NOMO-1 treated with dmso at 0.1 percent for 144 hours (cell line): ENCODE results near the gene PHKB.

ENCODE experiments used
- DNase-seq: peaks from one replicate; lab custom pipeline; 2025; ENCODE audit not compliant: unreplicated experiment; lab: John Stamatoyannopoulos, UW

PHKB gene

GRCh38 chr16:47565454-47565853 is 104.3 kb downstream of the PHKB start:
- peak; percentile 81 for DNase-seq

- DNase-seq, result no peak
These were observed 106.2 kb downstream of the PHKB start for GRCh38 chr16:47567321-47567720.

DNA sequence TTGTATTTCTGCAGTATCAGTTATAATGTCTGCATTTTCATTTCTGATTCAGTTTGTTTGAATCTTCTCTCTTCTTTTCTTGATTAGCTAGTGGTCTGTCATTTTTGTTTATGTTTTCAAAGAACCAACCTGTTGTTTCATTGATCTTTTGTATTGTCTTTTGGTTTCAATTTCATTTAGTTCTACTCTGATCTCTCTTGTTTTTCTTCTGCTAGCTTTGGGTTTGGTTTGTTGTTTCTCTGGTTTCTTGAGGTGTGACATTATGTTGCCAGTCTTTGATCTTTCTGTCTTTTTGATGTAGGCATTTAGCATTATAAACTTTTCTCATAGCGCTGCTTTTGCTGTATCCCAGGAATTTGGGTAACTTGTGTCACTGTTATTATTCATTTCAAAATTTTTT is 107.2 kb downstream of the PHKB start:
- no peak for DNase-seq

- DNase-seq, result no peak
These were observed 109.9 kb downstream of the PHKB start for GRCh38 chr16:47571049-47571448.

GRCh38 chr16:47571711-47572110 is 110.6 kb downstream of the PHKB start:
- no peak for DNase-seq

DNA sequence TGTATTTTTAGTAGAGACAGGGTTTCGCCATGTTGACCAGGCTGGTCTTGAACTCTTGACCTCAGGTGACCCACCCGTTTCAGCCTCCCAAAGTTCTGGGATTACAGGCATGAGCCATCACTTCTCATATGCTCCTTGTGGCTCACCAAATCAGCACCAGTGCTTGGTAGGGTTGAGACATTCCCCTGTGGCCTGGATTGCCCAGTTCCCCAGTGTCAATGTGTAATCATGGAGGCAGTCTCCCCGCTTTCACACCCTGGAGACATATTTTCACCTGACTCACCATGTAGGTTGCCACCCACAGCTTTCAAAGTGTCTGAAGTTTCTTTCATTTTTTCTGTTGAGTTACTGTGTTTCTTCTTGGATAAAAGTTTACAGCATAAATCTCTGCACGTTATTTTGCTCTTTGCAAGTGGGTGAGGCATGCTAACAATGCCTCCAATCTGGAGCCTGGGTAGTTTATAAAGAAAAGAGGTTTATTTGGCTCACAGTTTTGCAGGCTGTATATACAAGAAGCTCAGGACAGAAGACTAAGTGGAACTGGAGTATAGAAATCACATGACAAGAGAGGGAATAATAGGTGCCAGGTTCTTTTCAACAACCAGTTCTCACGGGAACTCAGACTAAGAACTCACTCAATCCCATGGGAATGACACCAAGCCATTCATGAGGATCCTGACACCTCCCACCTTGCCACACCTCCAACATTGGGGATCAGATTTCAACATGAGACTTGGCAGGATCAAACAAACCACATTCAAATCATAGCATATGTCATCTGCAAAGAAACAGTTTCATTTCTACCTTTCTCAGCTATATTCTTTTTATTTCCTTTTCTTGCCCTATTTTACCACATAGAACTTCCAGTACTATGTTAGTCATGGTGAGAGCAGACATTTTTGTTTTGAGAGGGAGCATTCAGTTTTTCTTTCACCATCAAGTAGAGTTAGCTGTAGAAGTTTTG is 113.2 kb downstream of the PHKB start:
- DNase-seq, result no peak

GRCh38 chr16:47577029-47577428 is 115.9 kb downstream of the PHKB start:
- no peak for DNase-seq

DNA sequence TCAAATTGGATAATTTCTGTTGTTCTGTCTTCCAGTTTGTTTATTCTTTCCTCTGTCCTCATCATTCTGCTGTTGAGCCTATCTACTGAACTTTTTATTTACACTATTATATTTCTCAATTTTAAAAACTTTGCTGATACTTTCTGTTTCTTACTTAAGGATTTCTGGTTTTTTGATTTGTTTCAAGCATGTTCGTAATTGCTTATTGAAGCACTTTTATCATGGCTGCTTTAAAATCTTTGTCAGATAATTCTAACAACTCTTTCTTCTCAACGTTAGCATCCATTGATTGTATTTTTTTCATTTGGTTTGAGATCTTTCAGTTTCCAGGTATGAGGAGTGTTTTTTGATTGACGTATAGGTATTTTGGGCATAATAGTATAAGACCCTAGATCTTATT is 116.9 kb downstream of the PHKB start:
- DNase-seq, result no peak

- no peak for DNase-seq
These were observed 117.4 kb downstream of the PHKB start for GRCh38 chr16:47578573-47578972.

GRCh38 chr16:47581114-47581513 is 120.0 kb downstream of the PHKB start:
- no peak for DNase-seq

GRCh38 chr16:47584464-47585225 is 123.5 kb downstream of the PHKB start:
- no peak for DNase-seq

- no peak for DNase-seq
These were observed 125.0 kb downstream of the PHKB start for GRCh38 chr16:47586121-47586520.

DNA sequence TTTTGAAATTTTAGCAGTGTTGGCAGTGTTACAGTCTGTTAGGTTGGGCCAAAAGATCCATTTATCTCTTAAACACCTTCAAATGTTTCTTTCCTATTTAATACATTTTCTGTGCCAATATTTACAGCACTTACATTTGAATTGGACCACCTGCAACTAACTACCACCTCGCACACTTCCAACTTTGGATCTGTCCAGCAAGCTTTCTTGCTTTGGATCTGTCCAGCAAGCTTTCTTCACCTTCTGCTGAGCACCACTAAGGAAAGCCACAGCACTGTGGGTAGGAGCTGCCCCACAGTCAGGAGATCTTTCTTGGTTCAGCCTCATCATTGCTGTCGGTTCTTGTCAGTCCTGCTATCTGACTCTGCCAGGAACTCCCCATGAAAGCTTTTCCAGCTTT is 129.3 kb downstream of the PHKB start:
- DNase-seq, result no peak

- DNase-seq, result no peak
These were observed 131.1 kb downstream of the PHKB start for GRCh38 chr16:47592232-47592631.

- DNase-seq, result no peak
These were observed 138.4 kb downstream of the PHKB start for GRCh38 chr16:47599512-47599911.

DNA sequence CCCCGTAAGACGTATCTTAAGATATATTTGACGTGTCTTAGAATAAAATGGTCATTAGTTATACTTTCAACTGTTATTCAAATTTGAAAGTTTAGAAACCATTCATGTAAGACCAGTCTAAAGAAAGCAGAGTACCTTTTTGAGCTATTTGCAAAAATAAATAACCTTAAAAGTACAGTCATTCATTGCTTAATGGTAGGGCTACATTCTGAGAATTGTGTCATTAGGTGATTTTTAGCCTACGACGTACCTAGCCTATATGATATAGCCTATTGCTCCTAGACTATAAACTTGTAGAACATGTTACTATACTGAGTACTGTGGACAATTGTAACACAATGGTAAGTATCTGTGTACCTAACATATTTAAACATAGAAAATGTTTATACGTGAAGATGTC is 139.2 kb downstream of the PHKB start:
- no peak for DNase-seq

DNA sequence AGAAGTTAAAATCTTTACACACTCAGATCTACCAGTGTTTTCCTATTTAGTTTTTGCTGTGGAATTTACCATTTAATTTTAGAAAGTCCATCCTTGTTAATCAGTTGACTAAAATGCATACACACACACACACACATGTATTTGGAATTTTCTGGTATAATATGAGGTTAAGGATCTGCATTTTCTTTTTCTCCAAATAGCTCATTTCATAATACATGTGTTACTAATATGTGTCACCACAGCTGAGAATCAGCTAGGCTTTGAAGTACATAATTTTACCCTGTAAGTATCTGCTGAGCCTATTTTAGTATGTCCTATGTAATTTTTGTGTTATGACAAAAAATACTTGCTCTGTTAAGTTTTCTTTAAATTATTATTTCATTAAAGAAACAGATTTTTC is 143.2 kb downstream of the PHKB start:
- no peak for DNase-seq

DNA sequence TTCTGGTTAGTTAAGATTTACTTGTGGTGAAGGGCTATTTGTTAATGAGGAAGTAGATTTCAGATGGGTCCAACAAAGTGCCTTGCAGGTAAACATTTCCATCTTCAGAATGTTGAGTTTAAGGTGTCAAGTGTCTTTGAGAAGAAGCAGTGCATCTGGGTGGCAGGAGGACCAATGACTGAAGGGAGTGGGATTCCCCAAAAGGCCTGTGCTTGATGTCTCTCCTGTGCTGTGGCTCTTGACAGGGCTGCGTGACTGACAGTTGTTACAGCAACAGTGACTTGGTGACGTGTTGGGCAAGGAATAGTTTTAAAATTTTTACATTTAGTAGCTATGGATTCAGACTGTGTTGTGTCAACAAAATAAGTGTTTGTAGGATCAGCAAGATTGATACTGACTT is 149.9 kb downstream of the PHKB start:
- DNase-seq, result no peak

DNA sequence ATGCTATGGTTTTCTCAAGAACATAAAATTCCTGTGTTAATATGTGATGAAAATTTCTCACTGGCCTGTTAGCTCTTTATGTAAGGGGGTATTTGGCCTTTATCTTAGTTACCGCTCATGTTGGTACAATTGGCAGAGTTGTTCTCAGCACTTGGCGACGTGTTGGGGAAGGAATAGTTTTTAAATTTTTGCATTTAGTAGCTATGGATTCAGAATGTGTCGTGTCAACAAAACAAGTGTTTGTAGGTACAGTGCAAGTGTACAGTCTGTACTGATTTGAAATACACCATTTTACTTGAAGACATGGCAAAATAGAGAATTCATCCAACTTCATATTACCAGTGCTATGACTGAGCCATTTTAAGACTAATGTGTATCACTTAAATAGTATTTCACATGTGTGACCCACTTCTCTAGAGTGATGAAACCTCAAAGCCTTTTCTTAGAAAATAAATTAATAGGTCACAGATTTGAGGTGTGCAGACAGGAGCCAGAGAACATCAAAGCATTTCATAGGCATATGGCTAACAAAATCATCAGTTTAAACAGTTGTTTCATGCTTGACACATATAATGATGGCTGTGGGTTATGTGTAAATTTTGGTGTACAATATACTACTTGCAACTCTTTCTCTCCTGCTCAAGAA is 150.8 kb downstream of the PHKB start:
- no peak for DNase-seq

DNA sequence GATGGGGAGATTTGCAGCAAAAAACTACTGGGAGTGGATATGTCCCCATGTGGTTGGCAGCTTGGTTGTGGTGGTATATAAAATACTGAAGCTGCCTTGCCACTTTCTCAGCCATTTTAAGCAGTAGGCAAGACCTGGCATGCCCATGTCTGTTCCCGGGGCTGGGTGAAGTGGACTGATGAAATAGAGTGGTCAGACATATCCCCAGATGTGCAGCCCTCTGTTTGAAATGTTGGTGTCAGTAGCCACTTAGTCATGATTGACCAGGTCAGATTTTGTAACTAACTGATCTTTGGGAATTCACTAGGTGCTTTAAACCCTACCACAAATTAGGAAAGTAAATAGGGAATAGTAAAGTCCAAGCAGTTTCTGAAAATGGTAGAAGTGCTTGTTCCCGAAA is 151.6 kb downstream of the PHKB start:
- no peak for DNase-seq

DNA sequence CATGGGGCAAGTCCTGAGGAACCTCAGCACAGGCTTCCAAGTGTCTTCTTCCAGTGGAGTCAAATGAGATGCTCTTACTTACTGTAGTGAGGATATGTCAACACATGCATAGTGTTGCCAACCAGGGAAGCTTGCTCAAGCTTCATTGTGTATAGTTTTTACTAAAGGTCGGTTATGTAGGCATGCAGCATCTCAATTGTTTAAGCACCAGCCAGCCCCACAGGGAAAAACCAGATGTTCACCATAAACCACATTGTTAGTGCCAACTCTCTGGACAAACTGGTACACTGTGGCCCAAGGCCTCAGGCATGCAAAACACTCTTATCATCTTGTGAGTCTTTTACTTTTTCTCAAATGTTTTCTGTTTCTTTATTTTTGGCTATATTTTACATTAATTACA is 152.1 kb downstream of the PHKB start:
- DNase-seq, result no peak

DNA sequence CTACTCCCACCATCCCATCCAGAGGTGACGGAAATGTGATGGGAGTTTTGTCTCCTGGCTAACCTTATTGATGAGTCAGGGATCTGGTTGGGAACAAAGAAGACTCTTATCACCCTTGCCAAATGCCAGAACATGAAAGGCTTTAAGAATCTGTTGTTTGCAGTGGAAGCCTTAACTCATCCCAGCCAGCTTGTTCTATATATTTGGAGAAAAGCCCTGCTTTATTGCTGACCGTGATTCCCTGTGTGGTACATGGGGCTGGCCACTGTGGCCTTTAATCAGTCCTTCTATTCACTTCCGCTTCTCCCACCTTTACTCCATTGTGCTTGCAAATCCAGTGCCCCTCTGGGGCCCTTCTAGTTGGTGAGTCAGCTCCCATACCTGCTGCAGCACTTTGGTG is 156.6 kb downstream of the PHKB start:
- DNase-seq, result no peak
